Stimulated activated CD8-positive, alpha-beta memory T cell treated with anti-CD3 and anti-CD28 coated beads, Interleukin-15, amount 100 ng/mL, for 4 hours (primary cell): ENCODE measurements around the gene CX3CR1.
"Not testable (repeated sequence)": the region's sequence is repeated elsewhere in the genome, so short reads cannot be mapped to it uniquely, and the experiment has no call there.

ENCODE experiments used
- DNase-seq, 2 donors: peaks; one replicate each; pipeline ENCODE4 v3.0.0-alpha.2; 2020; ENCODE audit warnings: low read depth in 2 of 2

CX3CR1 gene, protein sequence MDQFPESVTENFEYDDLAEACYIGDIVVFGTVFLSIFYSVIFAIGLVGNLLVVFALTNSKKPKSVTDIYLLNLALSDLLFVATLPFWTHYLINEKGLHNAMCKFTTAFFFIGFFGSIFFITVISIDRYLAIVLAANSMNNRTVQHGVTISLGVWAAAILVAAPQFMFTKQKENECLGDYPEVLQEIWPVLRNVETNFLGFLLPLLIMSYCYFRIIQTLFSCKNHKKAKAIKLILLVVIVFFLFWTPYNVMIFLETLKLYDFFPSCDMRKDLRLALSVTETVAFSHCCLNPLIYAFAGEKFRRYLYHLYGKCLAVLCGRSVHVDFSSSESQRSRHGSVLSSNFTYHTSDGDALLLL

DNA sequence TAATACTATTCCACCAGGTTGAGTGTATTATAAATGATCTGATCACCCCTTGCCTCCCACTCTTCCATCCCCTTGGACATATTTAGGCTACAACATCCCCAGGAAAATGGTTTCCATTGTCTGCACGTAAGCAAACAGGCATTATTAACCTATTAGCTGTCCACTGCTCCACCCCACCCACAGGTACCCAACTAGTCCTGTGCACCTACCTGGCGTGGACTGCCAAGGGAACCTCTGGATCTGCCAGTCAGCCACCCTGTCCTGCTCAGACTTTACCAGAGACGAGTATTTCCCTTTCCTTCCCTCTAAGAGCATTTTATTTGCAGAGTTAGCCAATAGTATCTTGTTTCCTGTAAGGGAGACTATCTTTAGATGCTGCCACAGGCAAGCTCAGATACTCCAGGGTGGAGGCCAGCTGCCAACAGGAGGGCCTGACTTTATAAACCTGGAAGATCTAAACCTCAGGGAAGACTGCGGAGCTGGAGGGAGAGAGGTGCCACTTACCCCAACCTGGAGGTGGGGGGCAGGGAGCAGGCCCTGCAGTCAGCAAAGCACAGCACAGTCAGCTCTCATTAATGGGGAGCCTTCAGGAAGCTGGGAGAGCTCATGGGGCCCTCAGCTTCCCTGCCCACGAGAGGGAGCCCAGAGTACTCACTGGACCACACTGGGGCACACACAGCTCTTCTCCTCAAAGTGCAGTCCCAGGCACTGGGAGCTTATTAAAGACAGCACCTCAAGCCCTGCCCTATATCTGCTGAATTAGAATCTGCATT is at the start of gene CX3CR1:
TSS of gene CX3CR1 (minus strand) at position 292 of the 773 bp plus-strand sequence. CDS start 13,527 bp downstream, outside the sequence.
- DNase-seq: no peak

GRCh38 chr3:39329493-39329892 is 49.7 kb upstream of the CX3CR1 start, which contains the start of gene CCR8:
Gene CCR8 (plus strand): TSS chr3:39329709. CDS start chr3:39332332, 2,623 bp downstream.
- no peak for DNase-seq

- DNase-seq: no peak
These were observed 48.0 kb upstream of the CX3CR1 start for GRCh38 chr3:39327746-39328349.

DNA sequence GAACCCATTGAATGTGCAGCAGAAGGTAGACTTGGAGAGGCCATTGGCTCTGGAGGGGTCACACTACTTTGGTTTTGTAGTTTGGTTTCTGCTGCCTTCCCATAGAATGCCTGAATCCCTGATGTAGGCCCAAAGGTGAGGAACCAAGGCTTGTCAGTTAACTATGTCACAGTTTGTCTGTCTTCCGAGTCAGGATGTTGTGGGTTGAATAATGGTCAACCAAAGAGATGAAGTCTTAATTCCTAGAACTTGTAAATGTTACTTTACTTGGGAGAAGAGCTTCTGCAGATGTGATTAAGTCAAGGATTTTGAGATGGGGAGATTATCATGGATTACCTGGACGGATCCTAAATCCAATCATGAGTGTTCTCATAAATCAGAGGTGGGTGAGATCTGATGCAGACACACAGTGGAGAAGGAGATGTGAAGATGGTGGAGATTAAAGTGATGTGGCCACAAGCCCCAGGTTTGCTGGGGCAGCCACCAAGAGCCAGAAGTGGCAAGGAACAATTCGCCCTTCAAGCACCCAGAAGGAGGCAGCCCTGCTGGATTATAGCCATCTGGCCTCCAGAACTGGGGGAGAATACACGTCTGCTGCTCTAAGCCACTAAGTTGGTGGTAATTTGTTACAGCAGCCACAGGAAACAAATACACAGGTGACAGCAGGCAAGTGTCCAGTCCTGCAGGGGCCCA is 47.4 kb upstream of the CX3CR1 start:
- no peak for DNase-seq

GRCh38 chr3:39325236-39325635 is 45.4 kb upstream of the CX3CR1 start:
- DNase-seq: no peak

GRCh38 chr3:39323494-39323893 is 43.7 kb upstream of the CX3CR1 start:
- DNase-seq: no peak

GRCh38 chr3:39322936-39323335 is 43.1 kb upstream of the CX3CR1 start:
- DNase-seq: no peak

- DNase-seq: not testable (repeated sequence)
These were observed 42.4 kb upstream of the CX3CR1 start for GRCh38 chr3:39322209-39322715.

DNA sequence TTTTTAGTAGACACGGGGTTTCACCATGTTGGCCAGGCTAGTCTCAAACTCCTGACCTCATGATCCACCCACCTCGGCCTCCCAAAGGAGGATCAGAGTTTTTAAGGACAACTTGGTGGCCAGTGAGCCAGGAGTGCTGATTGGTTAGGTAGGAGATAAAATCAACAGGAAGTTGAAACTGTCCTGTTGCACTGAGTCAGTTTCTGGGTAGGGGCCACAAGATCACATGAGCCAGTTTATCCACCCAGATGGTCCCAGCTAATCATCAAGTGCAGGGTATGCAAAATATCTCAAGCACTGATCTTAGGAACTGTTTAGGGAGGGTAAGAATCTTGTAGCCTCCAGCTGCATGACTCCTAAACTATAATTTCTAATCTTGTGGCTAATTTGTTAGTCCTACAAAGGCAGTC is 41.7 kb upstream of the CX3CR1 start:
- DNase-seq: not testable (repeated sequence)

- no peak for DNase-seq
These were observed 39.4 kb upstream of the CX3CR1 start for GRCh38 chr3:39319249-39319648.

GRCh38 chr3:39318301-39318700 is 38.5 kb upstream of the CX3CR1 start:
- no peak for DNase-seq

DNA sequence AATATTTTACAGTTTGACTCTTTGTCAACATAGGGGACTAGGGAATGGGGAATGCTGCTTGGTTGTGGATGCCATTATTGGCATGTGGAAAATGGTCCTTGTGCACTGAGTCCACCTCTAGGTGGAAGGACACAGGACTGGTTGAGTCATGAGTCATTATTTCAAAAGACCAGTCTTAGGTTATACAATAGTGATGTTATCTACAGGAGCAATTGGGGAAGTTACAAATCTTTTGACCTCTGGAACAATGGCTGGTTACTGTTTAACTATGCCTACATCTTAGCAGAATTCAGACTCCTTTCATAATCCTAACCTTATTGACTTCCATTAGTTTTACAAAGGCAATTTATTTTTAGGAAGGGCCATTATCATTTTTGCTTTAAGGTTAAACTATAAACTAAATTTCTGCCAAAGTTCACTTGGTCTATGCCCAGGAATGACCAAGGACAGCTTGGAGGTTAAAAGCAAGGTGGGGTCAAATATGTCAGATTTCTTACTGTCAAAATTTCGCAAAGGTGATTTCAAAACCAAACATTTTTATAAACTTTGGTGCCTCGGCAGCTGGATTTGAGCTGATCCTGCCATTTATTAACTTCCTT is 37.8 kb upstream of the CX3CR1 start:
- DNase-seq: no peak

GRCh38 chr3:39315420-39315819 is 35.6 kb upstream of the CX3CR1 start:
- no peak for DNase-seq

DNA sequence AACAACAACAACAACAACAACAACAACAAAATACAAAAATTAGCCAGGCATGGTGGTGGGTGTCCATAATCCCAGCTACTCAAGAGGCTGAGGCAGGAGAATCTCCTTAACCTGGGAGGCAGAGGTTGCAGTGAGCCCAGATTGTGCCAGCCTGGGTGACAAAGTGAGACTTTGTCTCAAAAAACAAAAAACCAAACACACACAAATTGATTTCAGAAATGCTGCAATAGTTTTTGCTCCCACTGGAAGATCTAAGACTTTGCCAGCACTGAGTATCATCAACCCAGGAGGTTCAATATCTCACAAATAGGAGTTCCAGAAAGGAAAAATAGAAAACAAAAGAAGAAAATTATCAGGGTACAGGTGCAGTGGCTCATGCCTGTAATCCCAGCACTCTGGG is 33.5 kb upstream of the CX3CR1 start:
- no peak for DNase-seq

DNA sequence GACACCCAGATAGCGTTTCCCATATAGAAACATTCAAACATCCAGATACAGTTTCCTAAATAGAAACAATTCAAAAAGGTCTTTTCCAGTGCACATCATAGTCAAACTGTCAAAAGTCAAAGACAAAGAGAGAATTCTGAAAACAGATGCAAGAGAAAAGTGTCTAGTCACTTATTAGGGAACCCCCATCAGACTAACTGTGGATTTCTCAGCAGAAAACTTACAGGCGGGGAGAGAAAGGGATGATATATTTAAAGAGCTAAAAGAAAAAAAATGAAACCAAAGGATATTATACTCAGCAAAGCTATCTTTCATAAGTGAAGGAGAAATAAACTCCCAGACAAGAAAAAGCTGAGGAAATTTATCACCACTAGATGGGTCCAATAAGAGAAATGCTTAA is 22.3 kb upstream of the CX3CR1 start:
- DNase-seq: no peak

DNA sequence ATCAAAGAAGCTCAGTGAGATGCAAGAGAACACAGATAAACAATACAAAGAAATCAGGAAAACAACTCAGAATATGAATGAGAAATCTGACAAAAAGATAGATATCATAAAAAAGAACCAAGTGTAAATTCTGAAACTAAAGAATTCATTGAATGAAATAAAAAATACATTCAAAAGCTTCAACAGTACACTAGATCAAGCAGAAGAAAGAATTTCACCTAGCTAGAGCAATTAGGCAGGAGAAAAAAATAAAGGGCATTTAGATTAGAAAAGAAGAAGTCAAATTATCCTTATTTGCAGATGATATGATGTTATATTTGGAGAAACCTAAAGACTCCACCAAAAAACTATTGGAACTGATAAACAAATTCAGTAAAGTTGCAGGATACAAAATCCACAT is 19.4 kb upstream of the CX3CR1 start:
- no peak for DNase-seq

- no peak for DNase-seq
These were observed 16.6 kb upstream of the CX3CR1 start for GRCh38 chr3:39296197-39297077.

- no peak for DNase-seq
These were observed 15.4 kb upstream of the CX3CR1 start for GRCh38 chr3:39295184-39295775.

DNA sequence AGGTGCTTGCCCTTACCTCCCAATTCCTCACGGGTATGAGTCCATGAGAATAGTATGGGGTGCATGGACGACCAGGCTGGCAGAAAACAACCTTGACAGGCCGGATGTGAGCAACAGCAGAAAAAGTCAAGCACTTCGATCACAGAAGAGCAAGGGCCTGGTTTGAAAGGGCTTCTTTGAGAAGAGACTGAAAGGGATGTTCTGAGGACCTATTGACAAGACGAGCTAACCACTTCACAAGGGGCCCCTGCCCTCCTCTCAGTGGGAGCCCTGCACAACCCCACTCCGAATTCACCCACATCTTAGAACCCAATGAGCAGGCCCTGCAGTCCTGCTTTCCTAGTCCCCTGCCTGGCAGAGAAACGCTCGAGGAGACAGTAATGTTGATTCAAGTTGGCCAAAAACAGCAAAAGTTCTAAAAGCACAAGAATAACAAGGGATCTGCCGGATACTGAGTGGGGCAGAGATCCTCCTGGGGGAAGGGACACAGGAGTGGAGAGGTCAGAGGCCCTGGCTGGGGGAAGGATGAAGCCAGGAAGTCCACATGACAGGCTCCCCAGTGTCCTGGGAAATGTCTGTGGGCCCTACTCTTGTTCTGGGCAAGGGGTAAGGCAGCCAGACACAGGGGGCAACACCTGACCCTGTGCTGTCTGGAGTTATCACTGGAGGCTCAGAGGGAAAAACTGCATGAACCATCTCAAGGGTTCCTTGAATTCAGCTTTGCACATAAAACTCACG is 14.8 kb upstream of the CX3CR1 start:
- no peak for DNase-seq
